HG03139 (cell line): ENCODE data around the gene TRIM28.
"Not testable (repeated sequence)": the region's sequence is repeated elsewhere in the genome, so short reads cannot be mapped to it uniquely, and the experiment has no call there.

Experiments
- ATAC-seq: cut with Tn5 transposase; IDR thresholded peaks from one replicate; pipeline ENCODE4 v1.9.1; 2021; ENCODE audit not compliant: unreplicated experiment

The TRIM28 gene

DNA sequence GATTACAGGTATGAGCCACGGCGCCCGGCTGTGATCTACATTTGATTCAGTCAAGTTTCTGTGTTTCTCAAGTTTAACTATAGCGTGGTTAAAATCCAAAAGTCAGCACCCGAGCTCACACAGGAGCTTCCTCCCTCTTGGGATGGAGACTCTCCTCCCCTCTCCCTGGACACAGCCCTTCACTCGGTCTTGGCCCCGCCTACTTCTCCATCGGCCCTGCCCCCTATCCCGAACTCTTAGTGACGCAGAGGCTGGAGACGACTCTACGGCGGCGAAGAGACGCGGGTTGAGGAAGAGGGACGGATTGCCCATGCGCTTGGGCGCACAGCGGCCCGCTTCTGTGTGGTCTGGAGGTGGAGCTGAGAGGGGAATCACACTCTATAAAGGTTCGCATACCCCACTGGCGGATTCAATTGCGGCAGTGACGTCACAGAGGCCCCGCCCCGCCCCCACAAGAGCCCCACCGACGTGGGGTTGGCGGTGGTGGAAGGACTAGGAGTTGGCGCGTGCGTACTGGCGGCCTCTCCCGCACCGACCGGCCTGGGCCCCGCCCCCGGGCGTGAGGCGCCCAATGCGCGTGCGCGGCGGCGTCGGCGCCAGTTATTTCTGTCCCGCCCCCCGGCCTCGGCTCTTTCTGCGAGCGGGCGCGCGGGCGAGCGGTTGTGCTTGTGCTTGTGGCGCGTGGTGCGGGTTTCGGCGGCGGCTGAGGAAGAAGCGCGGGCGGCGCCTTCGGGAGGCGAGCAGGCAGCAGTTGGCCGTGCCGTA lies at the start of gene TRIM28:
TRIM28 (plus strand) TSS at position 239 of the 765 bp plus-strand sequence. CDS start 694 bp downstream, outside the sequence.
- peak; percentile 72 for ATAC-seq

DNA sequence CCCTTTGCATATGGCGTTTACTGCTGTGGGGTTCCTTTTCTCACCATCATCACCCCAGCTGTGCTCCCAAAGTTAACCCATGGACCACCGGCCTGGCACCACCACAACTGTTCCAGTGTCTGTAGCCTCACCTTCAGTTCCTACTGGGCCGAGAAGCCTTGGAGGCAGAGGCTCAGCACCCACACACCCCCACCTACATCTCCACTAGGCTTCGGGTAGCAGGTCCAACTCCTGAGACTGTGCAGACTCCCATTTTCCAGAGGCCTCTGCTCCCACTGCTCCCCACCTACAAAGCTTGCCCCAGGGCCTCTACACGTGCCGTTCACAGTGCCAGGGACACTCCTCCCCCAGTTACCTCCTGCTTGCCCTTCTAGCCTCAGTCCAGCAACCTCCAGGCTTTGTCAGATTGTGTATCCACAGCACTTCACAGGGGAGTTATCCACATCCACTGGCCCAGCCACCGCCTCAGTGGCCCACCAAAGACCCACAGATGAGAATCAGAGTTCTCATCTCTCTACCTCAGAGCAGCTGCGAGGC lies 46.2 kb upstream of the TRIM28 start:
- ATAC-seq = no peak

DNA sequence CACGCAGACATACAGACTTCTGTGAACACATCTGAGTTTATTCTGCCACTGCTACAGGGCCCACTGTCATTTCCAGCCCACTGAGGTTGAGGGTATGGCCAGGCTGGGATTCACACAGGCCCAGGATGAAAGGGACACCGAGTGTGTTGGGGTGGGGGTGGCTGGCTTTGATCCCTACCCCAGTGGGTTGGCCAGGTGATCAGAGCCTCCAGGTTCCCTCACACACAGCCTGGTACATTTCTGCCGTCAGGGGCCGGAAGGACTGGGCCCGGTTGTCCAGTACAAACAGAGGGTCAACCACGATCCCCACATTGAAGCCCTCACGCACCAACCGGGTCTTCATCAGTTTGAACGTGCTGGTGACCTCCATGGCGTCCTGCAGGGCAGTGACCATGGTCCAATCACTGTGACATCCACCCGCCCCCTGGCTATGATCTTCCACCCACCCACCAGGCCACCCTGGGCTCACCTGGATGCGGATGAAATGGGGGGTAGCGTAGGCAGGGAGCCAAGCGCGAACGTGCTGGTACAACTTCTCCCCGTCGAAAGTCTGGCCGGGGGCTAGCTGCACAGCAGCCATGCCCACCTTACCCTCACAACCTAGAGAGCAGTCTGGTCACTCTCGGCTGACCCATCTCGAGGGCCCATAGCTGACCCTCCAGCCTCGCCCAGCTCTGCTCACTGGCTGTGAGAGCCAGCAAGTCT lies 45.4 kb upstream of the TRIM28 start:
- no peak for ATAC-seq

DNA sequence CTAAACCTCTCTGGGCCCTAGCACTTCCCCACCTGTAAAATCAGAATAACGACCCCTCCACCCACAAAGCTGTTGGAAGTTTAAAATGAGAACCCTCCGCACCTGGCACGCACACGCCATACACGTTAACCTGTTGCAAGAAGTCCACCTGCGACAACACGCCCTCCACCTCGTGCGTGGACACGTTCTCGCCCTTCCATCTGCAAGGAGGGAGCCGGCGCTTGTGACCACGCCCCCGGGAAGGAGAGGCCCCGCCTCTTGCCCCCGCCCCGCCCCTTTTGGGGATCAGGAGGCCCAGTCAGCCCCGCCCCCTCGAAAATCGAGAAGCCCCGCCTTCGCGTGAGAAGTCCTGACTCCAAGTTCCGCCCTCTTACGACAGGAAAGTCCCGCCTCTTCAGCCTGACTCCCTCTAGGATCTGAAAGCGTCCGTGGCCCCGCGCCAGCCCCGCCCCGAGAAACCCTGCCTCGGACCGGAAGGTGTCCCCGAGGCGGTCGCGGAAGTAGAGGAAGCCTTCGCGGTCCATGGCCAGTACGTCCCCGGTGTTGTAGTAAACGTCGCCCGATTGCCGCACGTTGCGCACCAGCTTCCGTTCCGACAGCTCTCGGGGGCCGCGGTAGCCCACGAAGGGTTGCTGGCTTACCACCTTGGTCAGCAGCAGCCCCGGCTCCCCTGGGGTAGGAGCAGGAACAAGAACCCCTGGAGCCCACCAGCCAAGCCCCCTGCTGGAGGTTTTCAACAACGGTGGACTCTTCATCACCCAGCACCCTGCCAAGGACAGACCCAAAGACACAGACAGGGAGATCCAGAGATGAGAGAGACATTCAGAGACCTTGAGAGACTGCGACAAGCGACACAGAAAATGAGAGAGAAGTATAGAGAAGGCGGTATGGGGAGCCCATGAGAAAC lies 44.6 kb upstream of the TRIM28 start:
- ATAC-seq = peak; percentile 86

DNA sequence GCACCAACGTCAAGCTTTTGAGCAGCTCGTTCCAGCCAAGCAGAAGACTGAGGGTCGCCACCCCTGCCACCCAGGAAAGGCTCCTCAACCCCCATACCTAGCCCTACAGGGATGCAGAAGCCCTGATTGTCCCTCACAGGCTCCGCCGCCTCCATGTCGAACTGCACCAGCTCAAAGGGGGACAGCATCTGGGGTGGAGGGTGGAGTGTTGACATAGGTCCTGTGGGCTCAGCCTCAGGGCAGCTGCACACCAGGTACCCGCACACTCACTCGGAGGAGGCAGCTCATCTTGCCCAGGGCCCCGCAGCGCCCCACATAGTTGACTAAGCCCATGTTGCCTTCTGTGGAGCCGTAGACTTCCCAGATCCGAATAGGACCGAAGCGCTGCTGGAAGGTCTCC lies 43.6 kb upstream of the TRIM28 start:
- ATAC-seq = no peak

DNA sequence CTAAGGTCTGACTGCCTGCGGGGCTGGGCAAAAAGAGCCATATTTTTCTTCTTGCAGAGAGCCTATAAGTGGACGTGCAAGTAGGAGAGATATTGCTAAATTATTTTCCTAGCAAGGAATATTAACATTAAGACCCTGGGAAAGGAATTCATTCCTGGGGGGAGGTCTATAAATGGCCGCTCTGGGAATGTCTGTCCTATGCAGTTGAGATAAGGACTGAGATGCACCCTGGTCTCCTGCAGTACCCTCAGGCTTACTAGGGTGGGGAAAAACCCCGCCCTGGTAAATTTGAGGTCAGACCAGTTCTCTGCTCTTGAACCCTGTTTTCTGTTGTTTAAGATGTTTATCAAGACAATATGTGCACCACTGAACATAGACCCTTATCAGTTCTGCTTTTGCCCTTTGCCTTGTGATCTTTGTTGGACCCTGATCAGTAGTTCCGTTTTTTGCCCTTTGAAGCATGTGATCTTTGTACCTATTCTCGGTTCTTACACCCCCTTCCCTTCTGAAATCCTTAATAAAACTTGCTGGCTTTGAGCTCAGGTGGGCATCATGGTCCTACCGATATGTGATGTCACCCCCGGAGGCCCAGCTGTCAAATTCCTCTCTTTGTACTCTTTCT lies 36.2 kb upstream of the TRIM28 start:
- not testable (repeated sequence) for ATAC-seq

DNA sequence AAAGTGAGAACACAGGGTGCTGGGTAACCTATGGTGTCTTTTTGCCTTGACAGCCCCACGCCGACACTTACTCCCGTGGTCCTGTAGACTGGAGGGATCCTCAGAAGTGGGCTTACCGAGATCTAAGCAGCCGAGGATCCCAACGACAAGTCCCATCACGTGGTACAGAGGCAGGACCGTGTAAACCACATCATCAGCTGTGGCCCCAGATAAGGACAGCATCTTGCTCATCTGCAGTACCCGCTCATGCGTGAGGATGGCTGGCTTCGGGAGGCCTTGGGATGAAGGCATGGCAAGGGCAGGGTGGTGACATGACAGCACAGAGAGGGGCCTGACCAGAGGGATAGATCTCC lies 34.2 kb upstream of the TRIM28 start:
- no peak for ATAC-seq

DNA sequence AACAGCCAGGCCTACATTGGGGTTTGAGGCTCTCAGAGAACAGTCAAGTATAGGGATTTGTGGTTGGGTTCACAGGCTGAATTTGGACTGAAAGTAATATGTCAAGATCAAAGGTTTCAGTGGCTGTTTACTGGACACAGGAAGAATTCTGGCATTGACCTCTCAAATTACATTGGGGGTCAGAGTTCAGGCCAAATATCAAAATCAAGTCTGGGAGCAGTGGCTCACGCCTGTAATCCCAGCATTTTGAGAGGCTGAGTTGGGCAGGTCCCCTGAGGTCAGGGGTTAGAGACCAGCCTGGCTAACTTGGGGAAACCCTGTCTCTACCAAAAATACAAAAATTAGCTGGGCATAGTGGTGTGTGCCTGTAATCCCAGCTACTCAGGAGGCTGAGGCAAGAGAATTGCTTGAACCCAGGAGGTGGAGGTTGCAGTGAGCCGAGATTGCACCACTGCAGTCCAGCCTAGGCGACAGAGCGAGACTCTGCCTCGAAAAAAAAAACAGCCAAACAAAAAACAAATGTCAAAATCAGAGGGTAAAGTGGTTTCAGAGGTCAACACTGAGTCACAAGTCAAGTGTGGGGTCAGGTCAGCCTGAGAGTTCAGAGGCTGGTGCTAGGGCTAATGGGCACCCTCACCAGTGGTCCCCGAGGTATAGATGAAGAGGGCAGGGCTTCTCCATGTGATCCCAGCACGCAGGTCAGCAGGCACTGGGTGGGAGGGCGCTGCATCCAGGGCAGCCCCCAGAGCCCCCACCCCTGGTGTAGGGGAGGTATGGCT lies 33.6 kb upstream of the TRIM28 start:
- ATAC-seq = no peak

DNA sequence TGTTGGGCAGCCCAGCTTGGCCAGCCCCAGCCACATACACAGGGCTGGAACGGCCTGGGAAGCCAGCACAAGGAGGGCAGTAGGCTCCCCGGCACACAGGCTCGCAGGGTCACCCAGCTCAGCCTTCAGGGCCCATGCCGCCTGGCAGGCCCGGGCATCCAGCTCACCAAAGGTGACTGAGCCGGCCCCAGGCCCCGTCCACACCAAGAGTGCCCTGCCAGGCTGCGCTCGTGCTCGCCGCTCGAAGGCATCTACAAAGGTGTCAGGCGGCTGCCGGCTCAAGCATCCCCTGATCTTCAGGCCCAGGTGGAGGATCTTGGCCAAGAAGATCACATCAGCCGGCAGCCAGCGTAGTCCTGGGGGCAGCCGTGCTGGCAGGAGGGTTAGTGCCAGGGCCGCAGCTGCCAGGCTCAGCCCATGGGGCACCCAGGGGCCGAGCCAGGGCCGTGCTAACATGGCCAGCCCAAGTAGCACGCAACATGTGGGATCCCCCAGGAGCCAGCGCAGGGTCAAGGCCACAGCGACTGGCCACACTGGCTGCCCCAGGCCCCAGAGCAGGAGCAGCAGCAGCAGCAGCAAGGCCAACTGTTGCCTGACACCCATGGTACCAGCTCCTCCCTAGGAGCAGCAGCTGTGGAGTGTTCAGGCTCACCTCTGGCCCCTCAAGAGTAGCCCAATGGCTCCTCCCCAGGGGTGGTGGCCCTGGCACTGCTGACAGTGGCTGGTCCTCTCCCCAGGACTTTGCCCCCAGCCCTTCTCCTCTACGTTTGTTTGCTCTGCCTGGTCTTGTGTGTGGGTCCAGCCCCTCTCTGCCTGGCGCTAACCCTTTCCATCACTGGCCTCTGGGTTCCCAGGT lies 32.3 kb upstream of the TRIM28 start, which contains the start of gene SLC27A5:
SLC27A5 (minus strand) TSS at position 640 of the 856 bp plus-strand sequence; CDS start at position 603, 37 bp downstream.
- no peak for ATAC-seq

DNA sequence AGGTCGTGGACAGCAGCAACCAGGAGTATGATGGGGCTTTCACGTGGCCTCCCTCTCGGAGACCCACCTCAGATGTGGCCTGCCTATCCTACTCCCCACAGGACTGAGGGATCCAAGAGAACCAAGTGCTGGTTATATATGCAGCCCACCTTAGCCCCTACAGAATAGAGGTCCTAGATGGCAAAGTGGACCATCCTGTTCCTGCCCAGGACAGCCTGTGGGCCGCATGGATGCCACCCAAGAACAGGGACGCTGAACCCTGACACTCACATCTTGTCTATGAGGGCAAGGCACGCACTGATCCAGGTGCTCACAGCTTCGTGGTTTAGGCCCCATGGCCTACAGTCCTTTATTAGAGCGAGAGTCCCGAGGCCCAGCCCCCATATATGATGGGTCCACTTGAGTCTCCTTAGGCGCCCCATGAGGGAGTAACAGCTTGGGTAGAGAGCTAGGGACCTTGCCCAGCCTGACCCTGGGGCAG lies 30.6 kb upstream of the TRIM28 start:
- no peak for ATAC-seq

DNA sequence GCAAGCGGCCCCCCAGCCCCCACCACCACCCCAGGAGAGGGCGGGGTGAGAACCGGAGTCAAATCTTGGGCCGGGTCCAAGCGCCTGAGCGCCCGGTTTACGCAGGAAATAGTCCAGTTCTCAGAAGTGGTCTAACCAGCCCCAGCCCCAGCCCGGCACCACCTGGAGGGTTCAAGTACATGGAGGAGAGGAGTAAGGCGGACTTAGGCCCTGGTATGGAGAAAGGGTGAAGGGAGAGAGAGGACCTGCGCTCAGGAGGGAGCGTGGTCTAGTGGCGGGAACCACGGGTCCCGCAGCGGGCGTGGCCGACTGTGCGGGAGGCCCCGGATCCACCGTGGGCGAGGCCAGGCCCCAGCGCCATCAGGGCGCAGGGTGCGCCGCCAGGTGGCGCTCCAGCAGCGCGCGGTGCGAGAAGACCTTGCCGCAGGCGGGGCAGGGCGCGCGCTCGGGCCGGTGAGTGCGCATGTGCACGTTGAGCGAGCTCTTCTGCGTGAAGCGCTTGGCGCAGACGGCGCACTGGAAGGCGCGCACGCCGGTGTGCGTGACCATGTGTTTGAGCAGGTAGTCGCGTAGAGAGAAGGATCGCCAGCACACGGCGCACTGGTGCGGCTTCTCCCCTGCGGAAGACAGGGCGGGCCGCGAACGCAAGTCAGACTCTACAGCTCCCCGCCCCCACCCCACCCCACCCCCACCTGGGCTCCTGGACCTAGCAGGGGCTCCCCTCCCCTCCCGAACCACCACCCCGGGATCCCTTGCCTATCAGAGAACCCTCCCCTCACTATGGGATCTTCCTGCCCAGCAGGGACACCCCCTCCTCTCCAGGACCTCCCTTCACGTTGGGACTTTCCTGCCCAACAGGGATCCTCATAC lies 29.9 kb upstream of the TRIM28 start:
- ATAC-seq = peak; percentile 56

DNA sequence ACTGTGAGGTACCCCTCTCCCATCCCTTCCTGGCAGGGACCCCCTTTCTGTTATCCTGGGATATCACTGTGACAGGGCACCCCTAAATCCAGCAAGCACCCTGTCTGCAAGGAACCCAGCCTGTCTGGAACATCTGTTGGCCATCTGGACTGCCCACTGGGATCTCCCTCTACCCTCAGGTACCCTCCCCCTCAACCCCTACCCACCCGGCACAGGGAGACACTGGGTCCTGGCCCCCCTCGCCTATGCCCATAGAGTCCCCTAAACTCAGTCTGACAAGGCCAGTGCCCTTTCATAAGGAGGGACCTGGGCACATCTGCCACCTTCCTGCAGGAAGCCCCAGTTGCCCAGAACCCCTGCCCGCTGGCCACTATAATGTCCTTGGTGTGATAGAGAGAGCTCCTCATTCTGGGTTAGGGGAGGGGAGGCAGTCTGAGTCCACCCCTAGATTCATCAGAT lies 29.3 kb upstream of the TRIM28 start:
- ATAC-seq = no peak

DNA sequence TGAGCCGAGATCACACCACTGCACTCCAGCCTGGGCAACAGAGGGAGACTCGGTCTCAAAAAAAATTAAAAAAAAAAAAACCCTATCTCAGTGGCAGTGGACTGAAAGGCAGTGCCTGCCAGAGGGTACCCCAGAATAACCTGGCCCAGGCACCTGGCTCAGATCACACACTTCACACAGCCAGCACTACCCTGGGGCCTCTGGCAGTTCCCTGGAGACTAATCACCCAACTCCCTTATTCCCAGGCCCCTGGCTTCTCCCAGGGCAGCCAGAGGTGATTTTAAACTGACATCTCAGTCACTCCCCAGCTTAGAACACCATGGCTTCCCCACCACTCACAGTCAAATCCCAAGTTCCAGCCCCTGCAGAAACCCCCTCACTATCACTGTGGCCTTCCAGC lies 28.6 kb upstream of the TRIM28 start:
- no peak for ATAC-seq

DNA sequence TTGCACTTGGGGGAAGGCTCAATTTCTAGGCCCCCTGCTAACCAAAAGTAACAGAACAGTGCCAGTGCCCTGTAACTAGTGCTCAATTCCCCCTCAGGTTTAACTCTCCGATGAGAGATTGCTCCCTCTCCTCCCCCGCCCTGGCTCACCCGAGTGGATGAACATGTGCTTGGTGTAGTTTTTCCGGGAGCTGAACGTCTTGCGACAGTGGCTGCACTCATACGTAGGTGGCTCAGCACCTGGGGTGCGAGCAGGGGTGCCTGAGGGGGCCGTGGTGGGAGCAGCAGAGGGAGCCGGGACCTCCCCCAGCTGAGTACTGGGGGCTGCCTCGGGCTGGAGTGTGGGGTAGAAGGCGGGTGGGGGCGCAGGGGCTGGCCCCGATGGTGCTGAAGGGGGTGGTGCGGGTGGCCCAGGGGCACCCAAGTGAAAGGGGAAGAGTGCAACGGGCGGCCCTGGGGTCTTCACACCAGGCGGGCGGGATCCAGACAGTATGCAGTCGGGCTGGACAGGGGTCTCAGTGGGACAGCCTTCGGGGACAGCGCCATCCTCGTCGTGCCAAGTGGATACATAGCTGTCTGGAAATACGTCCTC lies 27.5 kb upstream of the TRIM28 start:
- no peak for ATAC-seq

DNA sequence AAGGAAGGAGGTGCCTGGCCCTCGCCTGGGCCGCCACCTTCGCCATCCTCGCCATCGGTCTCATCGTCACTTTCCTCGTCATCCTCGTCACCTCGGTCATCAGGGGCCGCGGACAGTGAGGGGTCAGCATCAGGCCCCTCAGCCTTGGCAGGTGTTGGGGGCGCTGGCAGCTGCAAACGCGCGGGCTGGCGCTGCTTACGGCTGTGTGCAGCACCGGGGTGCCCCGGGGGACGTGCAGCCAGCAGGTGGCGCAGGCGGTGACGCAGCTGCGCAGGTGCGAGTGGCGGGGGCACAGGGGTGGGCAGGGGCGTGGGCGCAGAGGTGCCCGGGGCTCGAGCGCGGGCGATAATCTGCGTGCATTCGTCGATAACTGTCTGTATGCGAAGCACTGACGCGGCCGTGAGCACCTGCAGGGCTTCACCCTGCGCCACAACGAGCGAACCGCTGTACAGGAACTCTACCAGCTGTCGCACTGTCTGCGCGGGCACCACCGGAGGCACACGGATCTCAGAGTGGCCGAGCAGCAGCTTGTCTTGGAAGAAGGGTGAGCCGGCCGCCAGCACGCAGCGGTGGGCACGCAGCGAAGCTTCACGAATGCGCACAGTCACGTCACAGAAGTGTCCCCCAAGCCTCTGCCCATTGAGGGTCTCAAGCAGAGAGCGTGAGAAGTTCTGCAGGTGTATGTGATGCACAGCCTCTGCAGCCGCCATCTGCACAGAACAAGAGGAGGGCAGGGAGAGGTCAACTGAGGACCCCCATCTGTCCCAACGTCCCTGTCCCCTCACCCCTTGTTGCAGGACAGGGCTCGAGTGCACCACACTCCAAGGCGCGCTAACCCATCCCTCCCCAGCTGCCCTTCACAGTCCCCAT lies 26.7 kb upstream of the TRIM28 start:
- no peak for ATAC-seq
